ENCODE measurements around the gene TBCK.

The TBCK gene

DNA sequence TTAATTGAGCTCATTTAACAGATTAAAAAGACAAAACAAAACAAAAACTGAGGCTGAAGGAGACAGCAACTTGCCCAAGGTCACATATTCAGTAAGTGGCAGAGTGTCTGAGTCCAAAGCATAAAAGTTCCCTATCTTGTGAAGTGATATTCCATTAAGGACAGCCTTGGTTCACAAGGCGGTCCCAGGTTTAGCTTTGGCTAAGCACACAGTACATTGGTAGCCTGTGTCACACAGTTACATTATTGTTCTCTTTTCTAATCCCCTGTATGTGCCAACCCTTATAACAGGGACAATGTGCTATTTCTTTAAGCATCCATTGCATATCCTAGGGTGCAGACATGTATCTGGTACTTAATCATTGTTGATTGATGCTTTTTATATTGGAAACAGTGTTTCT, 280.8 kb downstream of the TBCK start:
- DNase-seq, result no peak

DNA sequence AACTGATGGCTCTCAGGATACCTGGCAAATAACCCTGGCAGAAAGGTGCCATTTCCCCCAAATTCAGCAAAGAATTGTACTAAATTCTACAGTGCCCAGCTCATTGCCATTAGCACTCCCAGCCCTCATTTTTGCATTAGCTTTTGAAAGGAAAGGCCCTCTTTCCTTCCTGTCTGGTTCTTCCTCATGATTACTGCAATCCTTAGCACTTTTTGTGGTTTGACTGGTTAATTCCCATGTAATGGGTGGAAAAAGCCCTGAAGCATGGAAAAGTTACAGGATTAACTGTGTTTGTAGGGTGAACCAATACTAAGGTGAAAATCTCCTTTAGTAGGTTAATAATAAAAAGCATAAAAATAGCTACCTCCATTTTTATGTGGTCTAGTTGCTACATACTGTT, 281.3 kb downstream of the TBCK start:
- DNase-seq, result no peak

DNA sequence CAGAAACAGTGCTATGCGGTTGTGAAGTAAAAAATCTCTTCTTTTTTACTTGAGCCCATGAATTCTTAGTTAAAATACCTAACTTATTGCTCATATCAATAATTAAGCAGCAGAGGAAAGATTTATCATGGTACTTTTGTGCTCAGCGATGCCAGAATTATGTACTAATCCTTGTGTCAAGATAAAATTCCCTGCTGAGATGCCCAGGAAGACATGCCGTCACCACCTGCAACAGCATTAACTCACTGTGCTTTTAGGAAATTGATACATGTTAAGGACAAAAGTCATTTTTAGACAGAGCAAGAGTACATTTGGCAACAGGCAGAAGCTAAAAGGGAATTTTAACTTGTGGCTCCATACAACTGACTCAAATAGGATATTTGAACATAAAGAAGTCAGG, 281.8 kb downstream of the TBCK start:
- no peak for DNase-seq

DNA sequence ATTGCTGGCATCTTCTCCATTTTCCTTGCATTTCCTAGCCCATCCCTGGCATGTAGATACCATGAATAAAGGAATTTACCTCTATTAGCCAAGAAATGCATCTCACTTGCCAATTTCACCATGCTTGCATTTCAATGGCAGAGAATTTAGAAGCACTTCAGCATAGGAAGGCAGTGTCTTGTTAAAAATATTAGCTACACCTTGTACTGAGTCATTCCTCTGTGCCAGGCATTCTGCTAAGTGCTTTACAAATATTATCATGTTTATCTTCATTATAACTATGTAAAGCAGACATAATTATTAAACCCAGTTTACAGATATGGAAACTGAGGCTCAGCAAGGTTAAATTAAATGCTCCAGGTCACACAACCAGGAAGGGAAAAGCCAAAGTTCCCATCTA, 282.5 kb downstream of the TBCK start:
- no peak for DNase-seq

DNA sequence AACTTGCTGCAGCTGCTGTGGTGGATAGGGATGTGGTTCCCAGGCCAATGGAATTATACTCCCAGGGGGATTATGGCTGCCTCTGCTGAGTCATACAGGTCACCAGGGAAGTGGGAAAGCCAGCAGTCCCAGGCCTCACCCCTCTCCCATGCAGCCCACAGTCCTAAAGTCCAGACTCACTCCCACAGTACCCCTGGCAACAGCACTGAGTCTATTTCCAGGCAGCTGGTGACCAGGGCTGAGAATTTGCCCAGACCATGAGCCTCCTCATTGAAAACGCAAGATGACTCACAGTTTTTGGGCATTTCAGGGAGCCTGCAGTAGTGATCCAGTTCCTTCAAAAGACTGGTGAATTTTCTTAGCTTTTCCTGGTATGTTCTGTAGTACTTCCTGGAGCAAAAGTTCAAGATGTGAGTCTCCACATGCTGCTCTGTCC, 283.1 kb downstream of the TBCK start:
- DNase-seq, result no peak

DNA sequence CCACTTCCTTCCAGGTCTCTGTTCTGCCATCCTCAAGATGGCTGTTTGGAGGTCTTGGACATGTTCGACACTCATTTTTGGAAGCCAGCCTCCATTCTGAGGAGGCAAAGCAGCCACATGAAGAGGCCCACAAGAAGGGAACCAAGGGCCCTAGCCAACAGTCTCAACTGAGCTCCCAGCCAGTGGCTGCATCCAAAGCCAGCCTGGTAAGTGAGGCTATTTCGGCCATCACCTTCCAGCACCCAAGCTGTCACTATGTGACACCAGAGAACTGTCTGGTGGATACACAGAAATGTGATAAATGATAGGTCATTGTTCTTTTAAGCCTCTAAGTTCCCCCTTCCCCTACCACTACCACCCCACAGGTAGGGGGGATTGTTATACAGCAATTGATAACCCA, 293.6 kb downstream of the TBCK start:
- no peak for DNase-seq

DNA sequence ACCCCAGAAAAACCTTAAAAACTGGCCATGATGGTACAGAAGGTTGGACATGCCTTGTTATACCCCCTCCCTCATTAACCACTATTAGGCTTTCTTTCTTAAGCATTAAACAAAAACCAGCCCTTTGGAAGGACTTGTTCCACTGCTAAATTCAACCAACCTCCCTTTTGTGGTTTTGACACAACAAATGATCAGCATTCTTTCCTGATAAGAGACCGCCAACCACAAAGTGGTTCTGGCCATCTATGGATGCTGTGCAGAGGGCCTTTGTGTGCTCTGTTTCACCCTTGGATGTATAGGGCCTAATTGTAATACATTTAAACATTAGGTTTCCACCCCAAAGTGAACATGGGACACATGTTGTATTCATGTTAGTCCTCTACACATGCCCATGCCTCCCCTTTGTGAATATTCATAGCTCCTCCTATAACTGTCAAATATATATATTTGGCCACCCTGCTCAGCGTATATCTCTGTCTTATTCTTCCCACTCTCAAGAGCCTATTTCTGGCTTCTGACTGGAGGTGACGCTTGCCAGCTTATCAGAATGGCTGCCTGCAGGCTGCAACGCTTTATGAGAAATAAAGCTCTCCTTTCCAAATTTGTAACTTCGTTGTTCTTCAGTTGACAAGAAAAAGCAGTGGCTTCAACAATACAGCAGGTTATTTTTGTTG, 294.1 kb downstream of the TBCK start:
- DNase-seq, result no peak

DNA sequence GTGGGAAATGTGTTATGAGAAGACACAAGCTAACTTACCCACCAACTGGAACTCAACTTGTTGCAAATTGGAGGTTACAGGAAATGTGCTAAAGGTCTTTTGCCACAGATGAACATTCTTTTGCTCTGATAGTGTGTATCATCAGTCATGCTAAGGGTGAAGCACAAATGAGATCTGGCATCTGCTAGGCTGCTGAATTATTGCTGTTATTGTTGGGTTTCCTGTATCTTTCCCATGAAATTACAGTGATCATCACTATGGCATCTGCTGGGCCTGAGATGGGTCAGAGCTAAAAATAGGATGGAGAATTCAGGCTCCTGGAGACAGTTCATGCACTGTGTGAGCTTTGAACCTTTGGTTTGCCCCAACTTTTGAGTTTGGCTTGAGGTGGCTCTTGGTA, 296.2 kb downstream of the TBCK start:
- DNase-seq, result no peak

DNA sequence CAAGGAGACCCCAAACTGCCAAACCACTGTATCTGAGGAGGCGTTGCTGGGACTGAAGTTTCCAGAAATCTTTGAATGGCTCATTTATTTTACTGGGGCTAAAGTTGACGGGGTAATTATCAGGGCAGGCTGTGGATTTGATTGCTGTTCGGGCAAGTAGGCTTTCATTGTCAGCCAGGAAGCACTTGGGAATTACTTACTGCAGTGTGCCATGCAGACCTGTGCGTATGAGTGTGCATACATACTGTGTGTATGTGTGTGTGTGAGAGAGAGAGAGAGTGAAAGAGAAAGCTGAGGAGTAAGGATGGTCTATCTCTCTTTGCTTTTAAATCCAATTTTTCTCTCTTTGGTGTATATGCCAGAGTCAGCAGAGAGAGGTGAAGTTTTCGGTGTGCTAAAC, 298.0 kb downstream of the TBCK start:
- no peak for DNase-seq

DNA sequence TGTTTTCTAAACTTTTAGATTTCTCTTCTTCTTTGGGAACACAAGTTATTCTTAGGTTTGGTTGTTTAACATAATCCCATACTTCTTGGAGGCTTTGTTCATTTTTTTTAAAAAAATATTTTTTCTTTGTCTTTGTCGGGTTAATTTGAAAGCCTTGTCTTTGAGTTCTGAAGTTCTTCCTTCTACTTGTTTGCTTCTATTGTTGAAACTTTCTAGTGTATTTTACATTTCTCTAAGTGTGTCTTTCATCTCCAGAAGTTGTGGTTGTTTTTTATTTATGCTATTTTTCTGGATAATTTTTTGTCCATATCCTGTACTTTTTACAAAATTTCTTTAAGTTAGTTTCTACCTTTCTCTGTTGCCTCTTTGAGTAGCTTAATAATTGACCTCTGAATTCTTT, 304.6 kb downstream of the TBCK start:
- DNase-seq, result no peak

DNA sequence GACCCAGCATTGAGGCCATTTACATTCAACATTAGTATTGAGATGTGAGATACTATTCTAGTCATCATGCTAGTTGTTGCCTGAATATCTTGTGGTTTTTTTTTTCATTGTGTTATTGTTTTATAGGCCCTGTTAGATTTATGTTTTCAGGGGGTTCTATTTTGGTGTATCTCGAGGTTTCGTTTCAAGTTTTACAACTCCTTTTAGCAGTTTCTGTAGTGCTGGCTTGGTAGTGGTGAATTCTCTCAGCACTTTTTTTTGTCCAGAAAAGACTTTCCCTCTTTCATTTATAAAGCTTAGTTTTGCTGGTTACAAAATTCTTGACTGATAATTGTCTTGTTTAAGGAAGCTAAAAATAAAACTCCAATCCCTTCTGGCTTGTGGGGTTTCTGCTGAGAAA, 305.2 kb downstream of the TBCK start:
- no peak for DNase-seq

DNA sequence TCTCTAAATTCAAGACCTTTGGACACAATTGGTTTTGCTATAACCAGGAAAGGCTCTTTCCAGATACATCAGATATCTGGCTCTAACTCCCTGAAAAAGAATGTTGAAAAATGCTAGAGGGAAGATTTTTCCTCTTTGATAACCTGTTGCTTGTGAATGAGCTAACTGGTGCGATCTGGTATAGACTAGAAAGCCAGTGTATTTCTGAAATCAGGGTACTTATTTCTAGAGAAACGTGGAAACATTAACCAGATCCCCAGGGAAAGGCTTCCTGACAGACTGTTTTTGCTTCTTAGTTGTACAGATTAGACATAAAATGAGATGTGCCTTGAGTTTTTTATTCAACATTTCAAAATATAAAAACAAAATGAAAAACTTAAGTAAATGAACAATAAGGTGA, 313.0 kb downstream of the TBCK start:
- no peak for DNase-seq

DNA sequence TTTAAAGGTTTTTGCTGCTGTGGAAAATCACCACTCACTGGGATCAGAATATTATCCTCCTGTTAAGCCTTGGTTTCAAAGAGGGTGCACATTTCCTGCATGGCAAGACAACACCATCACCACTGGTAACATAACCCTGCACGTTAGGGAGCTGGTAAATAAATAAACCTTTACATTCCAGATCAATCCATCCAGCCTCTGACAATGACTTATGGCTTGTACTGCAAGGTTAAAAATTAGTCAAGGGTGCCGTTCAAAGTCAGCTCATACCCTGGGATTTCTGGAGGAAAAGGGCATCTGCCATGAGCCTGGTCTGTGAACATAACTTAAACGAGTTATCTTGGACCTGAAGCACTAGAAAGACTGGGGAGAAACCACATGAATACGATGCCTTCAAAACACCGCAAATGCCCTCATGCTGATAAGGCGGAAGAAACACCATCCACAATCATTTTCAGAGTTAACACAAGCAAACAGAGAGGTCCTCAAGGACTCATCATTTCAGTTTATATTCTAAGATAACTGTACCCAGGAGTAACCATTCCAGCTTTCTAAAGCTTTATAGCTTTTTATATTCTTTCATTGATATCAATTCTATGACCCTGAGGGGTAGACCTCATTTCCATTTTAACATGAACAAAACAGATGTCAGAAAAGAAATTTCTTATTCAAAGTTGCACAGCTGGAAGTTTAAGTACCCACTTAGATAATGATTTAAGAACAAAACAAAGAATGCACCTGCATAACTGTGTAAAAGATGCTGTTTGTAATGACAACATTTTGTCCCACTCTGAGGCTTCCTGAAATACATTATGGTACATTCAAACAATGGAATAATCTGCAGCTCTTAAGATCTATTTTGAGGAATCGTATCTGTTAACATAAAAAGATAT, 317.6 kb downstream of the TBCK start:
- no peak for DNase-seq

DNA sequence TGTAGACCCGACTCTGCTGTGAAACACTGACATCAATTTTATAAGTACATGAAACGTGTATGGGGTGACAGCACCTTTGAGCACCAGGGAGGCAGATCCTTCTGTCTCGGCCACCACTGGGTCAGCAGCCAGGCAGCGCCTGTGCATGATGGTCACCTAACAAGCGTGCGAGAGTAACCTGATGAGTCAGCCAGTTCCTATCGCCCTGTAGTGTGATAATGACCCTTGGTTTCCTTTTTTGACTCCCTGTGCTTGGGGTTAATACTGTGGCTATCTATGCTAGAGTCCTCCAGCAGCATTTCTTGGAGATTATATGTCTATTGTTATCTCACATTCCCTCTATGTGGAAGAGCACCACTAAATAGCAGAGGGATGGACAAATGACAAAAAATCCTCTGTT, 319.2 kb downstream of the TBCK start:
- DNase-seq, result no peak

DNA sequence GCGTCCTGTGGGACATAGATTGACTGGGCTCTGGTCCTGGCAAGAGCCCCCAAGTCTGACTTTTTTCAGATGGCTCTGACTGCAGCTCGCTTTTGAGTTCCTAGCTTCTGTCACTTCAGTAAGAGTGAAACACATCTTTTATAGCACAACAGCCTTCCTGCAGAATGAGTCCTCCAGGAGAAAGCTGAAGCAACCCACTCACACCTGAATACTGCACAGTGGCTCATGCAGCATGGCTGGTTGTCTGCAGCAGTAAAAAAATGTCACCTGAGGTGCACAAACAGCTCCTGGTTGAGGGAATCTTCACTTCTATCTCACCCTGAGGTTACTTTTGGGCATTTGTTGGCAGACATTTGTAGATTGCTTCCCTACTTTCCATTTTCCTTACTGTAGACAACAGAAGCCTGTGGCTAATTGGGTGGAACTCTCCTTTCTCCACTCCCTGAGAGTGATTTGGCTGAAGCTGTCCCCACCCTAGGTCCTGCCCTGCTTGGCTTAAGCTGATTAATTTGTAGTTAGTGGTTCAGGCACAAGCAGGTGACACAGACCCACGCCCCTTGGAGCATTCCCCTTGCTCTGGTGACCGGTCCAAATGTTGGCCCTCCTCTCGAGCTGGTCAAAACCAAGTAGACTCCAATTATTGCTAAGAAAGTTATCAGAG, 321.0 kb downstream of the TBCK start:
- no peak for DNase-seq

DNA sequence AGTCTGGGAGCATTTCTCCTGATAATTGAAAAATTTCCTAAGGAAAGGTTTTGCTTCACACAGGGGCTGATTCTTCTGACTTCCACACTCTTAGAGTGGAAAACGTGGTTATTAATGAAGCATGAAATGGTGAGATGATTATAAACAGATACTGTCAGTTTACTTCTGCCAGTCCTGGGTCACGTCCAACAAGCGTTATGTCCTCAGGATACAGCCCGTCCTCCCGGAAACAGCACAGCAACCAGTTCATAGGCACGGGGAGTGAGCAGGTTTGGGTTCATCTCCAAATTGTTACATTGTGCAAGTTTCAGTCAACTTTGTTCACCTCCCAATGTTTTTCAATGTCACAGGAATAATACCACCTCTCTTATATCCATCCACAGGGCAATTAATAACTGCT, 321.9 kb downstream of the TBCK start:
- DNase-seq, result no peak

DNA sequence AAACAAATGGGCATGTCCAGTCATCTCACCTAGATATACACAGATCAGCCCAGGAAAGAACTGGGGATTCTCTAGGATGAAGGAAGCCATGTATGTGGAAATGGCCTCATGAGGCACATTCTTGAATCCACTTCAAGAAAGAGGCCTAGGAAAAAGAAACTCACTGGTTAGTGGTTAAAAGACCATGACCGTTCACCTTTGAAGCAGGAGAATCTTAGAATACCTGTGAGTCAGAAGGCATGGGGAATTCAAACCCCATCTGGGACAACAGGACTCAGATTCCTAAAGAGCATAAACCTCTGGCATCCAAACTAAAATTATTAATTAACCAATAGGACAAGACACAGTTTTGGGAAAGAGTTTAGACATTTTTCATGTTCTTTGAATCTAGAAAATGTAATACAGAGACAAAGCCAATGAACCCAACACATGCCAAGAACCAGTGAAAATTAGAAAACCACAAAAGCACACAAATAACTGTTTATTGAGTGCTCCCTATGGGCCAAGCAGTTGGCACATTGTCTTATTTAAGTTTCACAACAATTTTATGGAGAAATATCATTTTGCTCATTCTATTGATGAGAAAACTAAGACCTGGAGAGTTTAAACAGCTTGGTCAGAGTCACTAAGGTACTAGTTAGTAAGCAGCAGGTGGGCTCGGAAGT, 323.2 kb downstream of the TBCK start:
- DNase-seq, result no peak

DNA sequence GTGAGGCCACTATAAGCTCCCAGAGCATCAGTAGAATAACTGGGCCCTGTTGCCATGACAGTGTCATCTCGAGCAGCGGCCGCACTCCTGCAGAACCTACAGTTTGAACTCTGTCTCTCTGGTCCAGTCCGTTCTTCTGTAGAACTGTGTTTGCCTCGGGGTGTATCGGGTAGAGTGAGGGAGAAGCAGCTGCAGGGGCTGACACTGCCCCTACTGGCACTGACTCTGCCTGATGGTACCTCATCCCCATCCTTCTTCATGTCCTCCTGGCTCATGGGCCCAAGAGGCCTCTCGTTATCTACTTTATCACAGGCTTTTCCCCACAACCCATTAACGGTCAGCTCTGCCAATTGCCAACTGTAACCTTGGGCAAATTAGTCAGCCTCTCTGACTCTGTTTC, 324.3 kb downstream of the TBCK start:
- no peak for DNase-seq
